A549 (cell line): Measurements from ENCODE around the gene QPCT. TPM values are rescaled to one million over a fixed set of nuclear protein-coding genes. Genes with fewer than 3 reads are reported as not detected.
A peak's percentile ranks its signal among the peaks of the same experiment; 100 is the strongest.

Source experiments
- ATAC-seq, 2 experiments: fragments of 200-7000 bp in 1 of 2; fragments of >200 bp in 1 of 2; cut with Nextera tagmentation in 1 of 2; cut with Tn5 transposase in 1 of 2; 3 replicates each; pipeline versions ENCODE4 v1.8.0 to v1.9.1; 2018 to 2020; ENCODE audit warnings: mild to moderate bottlenecking in 1 of 2, moderate library complexity in 1 of 2
- CTCF ChIA-PET: fragments of 300-600 bp; sonication (Branson Sonifier 250); formaldehyde crosslinking; extraction: SDS; loops from one replicate; lab custom pipeline; 2021; ENCODE audit warnings: antibody characterized with exemption, inconsistent platforms; lab: Yijun Ruan, JAX
- POLR2A ChIA-PET: fragments of 350-600 bp; formaldehyde crosslinking; extraction: SDS; loops from one replicate; lab custom pipeline; 2021; ENCODE audit warnings: antibody characterized with exemption, inconsistent platforms; lab: Yijun Ruan, JAX
- DNase-seq, 2 experiments: peaks; one replicate each; pipeline versions ENCODE4 v3.0.0 to v3.0.0-alpha.2; 2011 to 2016; ENCODE audit warnings: low read depth in 1 of 2, low spot score in 1 of 2
- FAIRE-seq: peaks from 2 replicates; lab custom pipeline; 2011; peaks lifted over from hg19 to GRCh38; lab: Jason Lieb, UNC
- H3K27ac ChIP-seq, 2 experiments: fragments of >200 bp; sonication (Bioruptor Twin); formaldehyde crosslinking; 3 replicates each; pipeline ENCODE4 v1.5.1; 2016 to 2017
- H3K4me1 ChIP-seq: fragments of >200 bp; sonication (Bioruptor Twin); formaldehyde crosslinking; 3 replicates; pipeline ENCODE4 v1.6.1; 2016
- H3K4me2 ChIP-seq: fragments of >200 bp; sonication (Bioruptor Twin); formaldehyde crosslinking; 3 replicates; pipeline ENCODE4 v1.6.1; 2016
- H3K4me3 ChIP-seq: fragments of >200 bp; sonication (Bioruptor Twin); formaldehyde crosslinking; 3 replicates; pipeline ENCODE4 v1.5.1; 2016
- H3K9me3 ChIP-seq: fragments of >200 bp; sonication (Bioruptor Twin); formaldehyde crosslinking; 3 replicates; pipeline ENCODE4 v1.6.1; 2016
- BCL3 ChIP-seq: fragments of >200 bp; sonication (Bioruptor Twin); formaldehyde crosslinking; IDR thresholded peaks from 3 replicates; pipeline ENCODE4 v1.6.1; 2016
- CBX8 ChIP-seq: fragments of 200-600 bp; sonication (generic); IDR thresholded peaks from 2 replicates; pipeline ENCODE4 v1.6.1; 2016
- CEBPB ChIP-seq, 2 experiments: fragments of >200 bp in 1 of 2; sonication (Bioruptor Twin) in 1 of 2; formaldehyde crosslinking in 1 of 2; IDR thresholded peaks; 2 replicates each; pipeline ENCODE4 v1.6.1; 2012 to 2016
- CHD2 ChIP-seq: fragments of 150-350 bp; IDR thresholded peaks from 2 replicates; pipeline ENCODE4 v1.6.1; 2014; ENCODE audit warnings: low read length; ENCODE audit not compliant: partially characterized antibody
- CHD4 ChIP-seq: fragments of 200-600 bp; sonication (generic); IDR thresholded peaks from 2 replicates; pipeline ENCODE4 v1.6.1; 2016; ENCODE audit warnings: antibody characterized with exemption, mild to moderate bottlenecking, borderline replicate concordance
- CTCF ChIP-seq: fragments of >200 bp; sonication (Bioruptor Twin); formaldehyde crosslinking; IDR thresholded peaks from 3 replicates; pipeline ENCODE4 v1.5.1; 2016
- E2F6 ChIP-seq: IDR thresholded peaks from 2 replicates; pipeline ENCODE4 v1.6.1; 2012; ENCODE audit warnings: low read depth, borderline replicate concordance
- EHMT2 ChIP-seq: fragments of 200-600 bp; sonication (generic); IDR thresholded peaks from 2 replicates; pipeline ENCODE4 v1.6.1; 2016; ENCODE audit warnings: antibody characterized with exemption, low read depth, mild to moderate bottlenecking, moderate library complexity
- ELK1 ChIP-seq: fragments of 150-350 bp; IDR thresholded peaks from 2 replicates; pipeline ENCODE4 v1.6.1; 2014; ENCODE audit warnings: low read depth, mild to moderate bottlenecking, low read length
- HMGXB4 ChIP-seq: fragments of 250-450 bp; sonication (Bioruptor Pico); IDR thresholded peaks from 2 replicates; pipeline ENCODE4 v1.5.0; 2021; ENCODE audit warnings: mild to moderate bottlenecking, moderate library complexity, borderline replicate concordance
- HOXA7 ChIP-seq: fragments of 250-450 bp; sonication (Bioruptor Pico); IDR thresholded peaks from 2 replicates; pipeline ENCODE4 v1.5.0; 2020; ENCODE audit warnings: mild to moderate bottlenecking, moderate library complexity
- HOXB5 ChIP-seq: fragments of 250-450 bp; sonication (Bioruptor Pico); IDR thresholded peaks from 2 replicates; pipeline ENCODE4 v1.5.0; 2020; ENCODE audit warnings: mild to moderate bottlenecking, moderate library complexity
- JUN ChIP-seq, 2 experiments: fragments of >200 bp; sonication (Bioruptor Twin); formaldehyde crosslinking; IDR thresholded peaks; 2 replicates in 1 of 2; 3 replicates in 1 of 2; pipeline ENCODE4 v1.6.1; 2016 to 2017
- KDM1A ChIP-seq: fragments of 200-600 bp; sonication (generic); IDR thresholded peaks from 2 replicates; pipeline ENCODE4 v1.6.1; 2016; ENCODE audit warnings: low read depth, mild to moderate bottlenecking
- NPAS2 ChIP-seq: fragments of 250-450 bp; sonication (Bioruptor Pico); IDR thresholded peaks from 2 replicates; pipeline ENCODE4 v1.8.0; 2022; ENCODE audit warnings: mild to moderate bottlenecking, moderate library complexity, borderline replicate concordance
- RCOR1 ChIP-seq: fragments of 150-350 bp; IDR thresholded peaks from 2 replicates; pipeline ENCODE4 v1.6.1; 2014; ENCODE audit warnings: antibody characterized with exemption, low read length, low read depth
- RNF2 ChIP-seq: fragments of 200-600 bp; sonication (generic); IDR thresholded peaks from 2 replicates; pipeline ENCODE4 v1.6.1; 2016; ENCODE audit warnings: low read depth, mild to moderate bottlenecking, antibody characterized with exemption, moderate library complexity, borderline replicate concordance
- SMC3 ChIP-seq: fragments of >200 bp; sonication (Bioruptor Twin); formaldehyde crosslinking; IDR thresholded peaks from 3 replicates; pipeline ENCODE4 v1.6.1; 2018; ENCODE audit warnings: inconsistent platforms
- SREBF2 ChIP-seq: fragments of 450-650 bp; IDR thresholded peaks from 2 replicates; pipeline ENCODE4 v1.6.1; 2014; ENCODE audit warnings: mild to moderate bottlenecking, moderate library complexity
- TP53 ChIP-seq: fragments of 250-450 bp; sonication (Bioruptor Pico); IDR thresholded peaks from 2 replicates; pipeline ENCODE4 v1.5.0; 2021; ENCODE audit warnings: mild to moderate bottlenecking, moderate library complexity
- ZFP36 ChIP-seq: fragments of 450-650 bp; IDR thresholded peaks from 2 replicates; pipeline ENCODE4 v1.6.1; 2014; ENCODE audit warnings: borderline replicate concordance; ENCODE audit not compliant: partially characterized antibody
- whole genome bisulfite sequencing: methylation state at CpG from one replicate; pipeline ENCODE4 v1.1.6; 2017; ENCODE audit errors: missing lambda C conversion rate; 5-methylcytosine and 5-hydroxymethylcytosine counted together
- polyA plus RNA-seq, 4 experiments: library from polyadenylated mRNA; depleted of rRNA in 3 of 4; stranded (reverse); fragments of >200 nt; fragmentation: RNase III in 1 of 4; extraction: RNeasy Plus Mini Kit Qiagen cat#74134 plus additional on column Dnase treatment in 1 of 4; gene quantifications; 2 replicates in 3 of 4; 3 replicates in 1 of 4; pipeline ENCODE4 v1.2.3, GENCODE V29; 2011 to 2017

QPCT gene
- polyA plus RNA-seq, 2 of the 4 experiments (the other 2 are of a cell fraction) = 20.0 to 42.7 TPM

GRCh38 chr2:37332560-37332959, 11.9 kb upstream of the QPCT start:
- ATAC-seq (no peak), FAIRE-seq (no peak), DNase-seq (no peak)
- Histone ChIP-seq H3K9me3 (no peaks in the 10 kb centered on the region), H3K4me1 (no peaks in the 10 kb centered on the region), H3K27ac (no peak overlapping the region), H3K4me3 (no peak overlapping the region), H3K4me2 (no peak overlapping the region)
- ChIA-PET CTCF (no interaction called here), POLR2A (no interaction called here)
- TF ChIP-seq ELK1 = no peak
- peak; percentile 85 to 95; a peak in 3 of 4 replicates for TF ChIP-seq CEBPB (IDR thresholded peaks at IDR 0.05)
- no peak for TF ChIP-seq RNF2
- no peak for TF ChIP-seq E2F6
- 86% methylated on average over 3 of the region's 3 CpGs for WGBS

GRCh38 chr2:37333256-37333655, 11.2 kb upstream of the QPCT start:
- no peaks in the 10 kb centered on the region for H3K9me3 ChIP-seq
- no peaks in the 10 kb centered on the region for H3K4me1 ChIP-seq
- CTCF ChIA-PET = no interaction called here
- TF ChIP-seq BCL3 = no peak
- TF ChIP-seq JUN (IDR thresholded peaks at IDR 0.05) = no peak
- no peak for TF ChIP-seq HMGXB4
- no peak for TF ChIP-seq ZFP36
- TF ChIP-seq HOXB5 (CRISPR knock-in tag) = no peak
- no peak for TF ChIP-seq KDM1A
- TF ChIP-seq CTCF = no peak
- TF ChIP-seq NPAS2 (CRISPR knock-in tag) = no peak
- TF ChIP-seq SREBF2 = no peak
- TF ChIP-seq CBX8 = no peak
- TF ChIP-seq EHMT2 = no peak
- no peak for TF ChIP-seq SMC3
- no peak for TF ChIP-seq TP53 (CRISPR knock-in tag)
- FAIRE-seq (no peak), DNase-seq (no peak), ATAC-seq (no peak)
- H3K4me2 ChIP-seq = no peak overlapping the region
- H3K4me3 ChIP-seq = no peak overlapping the region
- POLR2A ChIA-PET = no interaction called here
- 37% methylated on average over 2 of the region's 2 CpGs for WGBS
- no peak overlapping the region for H3K27ac ChIP-seq

GRCh38 chr2:37335604-37336003, 8.8 kb upstream of the QPCT start:
- CTCF ChIA-PET = interaction anchor here (0.8 kb wide), 1 partner anchor 61 kb away, joined by 3 read pairs; no protein-coding TSS in a partner anchor
- Histone ChIP-seq H3K27ac (no peak overlapping the region), H3K4me3 (no peak overlapping the region), H3K9me3 (no peaks in the 10 kb centered on the region), H3K4me2 (no peak overlapping the region), H3K4me1 (no peaks in the 10 kb centered on the region)
- ATAC-seq (no peak), DNase-seq (no peak), FAIRE-seq (no peak)
- TF ChIP-seq HOXA7 (no peak), RCOR1 (no peak), CHD2 (no peak), CHD4 (no peak), CBX8 (no peak)
- WGBS = 83% methylated on average over 2 of the region's 2 CpGs
- POLR2A ChIA-PET = no interaction called here
